Skeletal muscle cell (primary cell): ENCODE measurements around the gene STRIP2.
"Not testable (repeated sequence)": the region's sequence is repeated elsewhere in the genome, so short reads cannot be mapped to it uniquely, and the experiment has no call there.

ENCODE experiments used
- DNase-seq: peaks from one replicate; pipeline ENCODE4 v3.0.0-alpha.2; 2010; ENCODE audit warnings: low read depth
- H3K4me3 ChIP-seq: 2 replicates; pipeline ENCODE4 v1.5.1; 2011; ENCODE audit warnings: low read depth, mild to moderate bottlenecking, control low read depth, low read length, moderate library complexity

STRIP2 gene

DNA sequence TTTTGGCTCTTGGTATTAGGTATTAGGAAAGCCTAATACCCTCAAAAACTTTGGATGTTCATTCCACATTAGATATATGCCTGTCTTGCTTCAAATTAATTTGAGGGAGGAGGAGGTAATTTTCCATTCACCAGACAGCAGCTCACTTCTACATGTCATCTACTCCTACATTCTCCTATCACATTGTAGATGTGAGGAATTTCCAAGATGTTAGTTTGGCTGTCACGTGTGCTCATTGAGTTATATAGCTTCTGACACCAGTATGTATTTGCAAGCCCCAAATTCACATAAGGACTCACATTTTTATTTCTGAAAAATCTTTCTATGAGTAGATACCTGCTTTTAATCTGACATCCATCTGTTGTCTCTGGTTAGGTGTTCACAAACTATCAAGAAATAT, 45.6 kb downstream of the STRIP2 start:
- no peak overlapping the region for H3K4me3 ChIP-seq
- no peak for DNase-seq

DNA sequence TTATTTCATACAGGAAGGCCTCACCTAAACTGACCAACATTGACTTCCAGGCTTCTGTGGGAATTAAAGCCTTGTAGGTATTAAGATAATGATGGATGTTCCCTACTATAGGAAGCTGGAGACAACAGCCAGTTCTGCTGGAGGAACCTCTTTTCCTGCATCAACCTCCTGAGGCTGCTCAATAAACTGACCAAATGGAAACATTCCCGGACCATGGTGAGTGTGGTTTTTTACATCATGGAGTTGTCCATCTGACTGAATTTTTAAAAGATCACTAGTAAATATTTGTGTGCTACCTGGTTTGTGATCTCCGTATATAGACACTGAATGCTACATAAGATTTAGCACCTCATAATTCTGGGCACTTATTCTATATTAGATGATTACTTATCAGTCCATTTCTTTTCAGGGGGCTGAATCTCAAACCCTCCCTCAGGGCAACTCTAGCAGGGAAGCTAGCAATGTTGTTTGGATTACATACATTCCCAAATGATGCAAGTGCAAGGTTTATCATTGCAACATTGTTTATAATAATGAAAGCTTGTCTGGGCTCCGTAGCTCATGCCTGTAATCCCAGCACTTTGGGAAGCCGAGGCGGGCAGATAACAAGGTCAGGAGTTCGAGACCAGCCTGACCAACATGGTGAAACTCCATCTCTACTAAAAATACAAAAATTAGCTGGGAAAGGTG, 46.6 kb downstream of the STRIP2 start:
- H3K4me3 ChIP-seq, result no peak overlapping the region
- no peak for DNase-seq

DNA sequence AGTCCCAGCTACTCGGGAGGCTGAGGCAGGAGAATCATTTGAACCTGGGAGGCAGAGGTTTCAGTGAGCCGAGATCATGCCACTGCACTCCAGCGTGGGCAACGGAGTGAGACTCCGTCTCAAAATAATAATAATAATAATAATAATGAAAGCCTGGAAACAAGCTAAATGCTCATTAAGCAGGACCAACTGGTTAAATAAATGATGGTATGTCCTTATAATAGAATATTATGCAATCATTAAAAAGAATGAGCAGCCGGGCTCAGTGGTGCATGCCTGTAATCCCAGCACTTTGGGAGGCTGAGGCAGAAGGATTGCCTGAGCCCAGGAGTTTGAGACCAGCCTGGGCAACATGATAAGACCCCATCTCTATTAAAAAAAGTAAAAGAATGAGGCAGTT, 47.1 kb downstream of the STRIP2 start:
- not testable (repeated sequence) for H3K4me3 ChIP-seq, DNase-seq

DNA sequence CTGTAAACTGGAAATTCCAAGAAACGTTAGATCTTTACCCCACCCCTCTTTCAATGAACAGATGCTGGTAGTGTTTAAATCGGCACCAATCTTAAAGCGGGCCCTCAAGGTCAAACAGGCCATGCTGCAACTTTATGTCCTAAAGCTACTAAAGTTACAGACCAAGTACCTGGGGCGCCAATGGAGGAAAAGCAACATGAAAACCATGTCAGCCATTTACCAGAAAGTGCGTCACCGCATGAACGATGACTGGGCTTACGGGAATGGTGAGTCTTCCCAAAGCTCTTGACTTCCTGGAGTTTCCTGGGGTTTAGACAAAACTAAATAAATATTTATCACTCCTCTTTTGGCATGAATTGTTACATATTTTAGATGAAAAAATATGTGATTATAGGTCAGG, 48.5 kb downstream of the STRIP2 start:
- DNase-seq, result no peak
- no peak overlapping the region for H3K4me3 ChIP-seq

DNA sequence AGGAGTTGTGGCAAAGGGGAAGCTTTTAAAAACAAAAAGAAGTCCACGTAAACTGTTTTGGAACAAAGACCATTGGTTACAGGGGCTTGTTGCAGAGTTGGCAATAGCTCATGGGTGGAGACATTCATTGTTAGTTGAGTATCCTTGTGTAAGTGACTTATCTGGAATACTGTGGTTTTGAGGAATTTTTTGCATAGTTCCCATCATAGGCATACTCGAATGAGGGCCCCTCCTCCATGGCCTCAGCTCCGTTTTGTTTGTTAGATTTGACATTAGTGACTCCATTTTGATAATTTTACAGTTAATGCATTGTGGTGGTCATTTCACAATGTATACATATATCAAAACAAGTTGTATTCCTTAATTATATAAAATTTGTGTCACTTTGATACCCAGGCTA, 55.3 kb downstream of the STRIP2 start:
- no peak overlapping the region for H3K4me3 ChIP-seq
- peak; percentile 27 for DNase-seq

DNA sequence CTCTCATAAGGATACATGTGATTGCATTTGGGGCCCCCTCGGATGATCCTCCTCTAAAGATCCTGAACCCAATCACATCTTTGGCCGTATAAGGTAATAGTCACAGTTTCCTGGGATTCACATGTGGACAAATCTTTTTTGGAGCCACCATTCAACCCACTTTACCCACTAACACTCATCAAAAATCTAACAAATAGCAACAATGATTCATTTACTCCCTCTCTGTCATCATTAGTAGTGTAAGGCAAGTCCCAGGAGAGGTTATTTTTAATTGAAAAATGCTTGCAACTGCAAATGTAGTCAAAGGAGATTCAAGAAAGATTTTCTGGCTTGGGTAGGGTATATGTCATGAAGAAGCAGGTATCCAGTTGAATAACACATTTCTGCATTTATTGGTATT, 58.2 kb downstream of the STRIP2 start:
- H3K4me3 ChIP-seq, result no peak overlapping the region

DNA sequence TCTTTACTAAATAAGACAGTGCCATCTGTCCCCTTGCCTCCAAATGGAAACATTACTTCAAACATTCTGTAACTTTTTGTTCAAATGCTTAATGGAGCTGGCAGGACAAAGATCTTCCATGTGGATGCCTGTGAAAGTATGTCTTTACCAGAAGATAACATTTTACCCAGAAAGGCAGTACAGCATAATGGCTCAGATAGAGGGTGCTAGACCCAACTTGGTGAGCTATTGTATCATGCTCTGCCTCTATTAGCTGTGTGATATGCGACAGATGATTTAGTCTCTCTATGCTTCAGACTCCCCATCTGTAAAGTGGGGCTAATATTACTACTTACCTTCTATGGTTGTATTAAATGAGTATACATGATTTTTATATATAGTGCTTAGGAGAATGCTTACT, 59.3 kb downstream of the STRIP2 start:
- no peak overlapping the region for H3K4me3 ChIP-seq
- no peak for DNase-seq

More for the DNA sequence above, 58.2 kb downstream of the STRIP2 start:
- no peak for DNase-seq

DNA sequence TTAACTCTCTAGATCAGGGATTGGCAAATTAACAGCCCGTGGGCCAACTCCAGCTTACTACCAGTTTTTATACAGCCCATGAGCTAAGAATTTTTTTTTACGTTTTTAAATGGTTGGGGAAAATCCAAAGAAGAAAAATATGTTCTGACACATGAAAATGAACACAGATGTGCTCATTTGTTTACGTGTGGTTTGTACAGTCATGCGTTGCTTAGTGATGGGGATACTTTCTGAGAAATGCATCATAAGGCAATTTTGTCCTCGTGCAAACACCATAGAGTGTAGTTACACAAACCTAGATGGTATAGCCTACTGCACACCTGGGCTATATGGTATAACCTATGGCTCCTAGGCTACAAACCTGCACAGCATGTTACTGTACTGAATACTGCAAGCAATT, 59.8 kb downstream of the STRIP2 start:
- peak; percentile 49 for DNase-seq
- no peak overlapping the region for H3K4me3 ChIP-seq

DNA sequence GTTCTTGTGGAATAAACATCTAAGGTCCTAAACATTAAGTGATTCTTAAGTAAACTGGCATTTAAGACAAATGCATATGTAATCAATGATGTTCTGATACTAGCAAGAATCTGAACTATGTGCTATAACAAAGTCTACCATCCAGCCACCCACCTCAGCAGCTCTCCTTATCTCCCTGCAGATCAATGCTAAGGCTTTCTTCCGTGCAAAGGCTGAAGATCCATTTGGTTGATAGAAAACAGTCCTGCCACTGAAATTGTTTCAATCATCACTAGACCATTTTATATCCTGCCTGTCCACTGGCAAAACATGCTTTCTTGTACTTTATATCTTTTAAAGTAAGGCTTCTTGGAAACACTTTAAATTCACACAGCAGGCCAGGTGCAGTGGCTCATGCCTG, 61.8 kb downstream of the STRIP2 start:
- H3K4me3 ChIP-seq, result no peak overlapping the region
- no peak for DNase-seq

DNA sequence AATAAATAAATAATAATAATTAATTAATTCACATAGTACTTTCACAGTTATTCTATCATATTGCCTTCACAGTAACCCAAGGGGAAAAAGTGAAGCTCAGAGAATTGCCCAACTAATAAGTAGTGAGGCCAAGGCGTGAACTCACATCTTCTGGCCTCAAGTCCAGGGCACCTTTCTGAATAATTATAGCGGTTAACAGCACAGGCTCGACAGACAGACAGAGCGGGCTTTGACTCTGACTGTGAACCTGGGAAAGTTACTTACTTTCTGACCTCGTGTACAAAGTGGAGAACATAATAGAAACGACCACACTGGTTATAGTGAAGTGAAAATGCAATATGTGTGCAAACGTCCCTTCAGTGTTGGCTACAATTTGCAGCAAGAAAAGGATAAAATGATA, 62.4 kb downstream of the STRIP2 start:
- no peak overlapping the region for H3K4me3 ChIP-seq
- DNase-seq, result no peak

DNA sequence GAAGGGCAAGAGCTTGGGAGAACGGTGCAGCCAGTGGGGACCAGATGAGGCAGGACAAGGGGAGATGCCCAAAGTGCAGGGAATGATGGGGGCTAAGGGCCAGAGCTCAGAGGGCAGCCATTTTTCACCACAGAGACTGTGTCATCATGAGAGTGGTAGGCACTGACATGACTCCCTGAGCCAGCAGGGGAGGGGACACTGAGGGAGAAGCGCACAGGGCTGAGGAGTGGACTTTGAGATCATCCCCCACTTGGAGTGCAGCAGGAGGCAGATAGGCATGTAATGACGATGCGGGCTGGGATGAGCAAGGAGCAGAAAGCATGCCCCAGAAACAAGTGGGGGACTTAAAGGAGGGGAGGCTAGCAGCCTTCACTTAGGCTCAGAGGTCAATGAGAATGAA, 62.9 kb downstream of the STRIP2 start:
- no peak for DNase-seq
- H3K4me3 ChIP-seq, result no peak overlapping the region

DNA sequence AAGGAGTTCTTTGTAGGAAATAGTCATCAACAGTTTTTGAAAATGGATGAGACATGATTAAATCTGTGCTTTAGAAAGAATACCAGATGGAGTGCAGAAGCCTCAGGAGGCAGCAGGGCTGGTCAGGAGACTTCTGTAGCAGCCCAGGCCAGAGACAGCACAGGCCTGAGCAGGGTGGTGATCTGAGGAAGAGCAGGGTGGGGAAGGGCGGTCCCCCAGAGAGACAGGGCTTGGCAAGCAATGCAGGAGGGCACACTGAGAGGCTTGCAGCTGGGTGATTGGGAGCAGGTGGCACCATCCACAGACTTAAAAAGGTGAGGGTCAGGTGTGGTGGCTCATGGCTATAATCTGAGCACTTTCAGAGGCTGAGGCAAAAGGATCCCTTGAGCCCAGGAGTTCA, 63.8 kb downstream of the STRIP2 start:
- H3K4me3 ChIP-seq, result no peak overlapping the region
- DNase-seq, result no peak

DNA sequence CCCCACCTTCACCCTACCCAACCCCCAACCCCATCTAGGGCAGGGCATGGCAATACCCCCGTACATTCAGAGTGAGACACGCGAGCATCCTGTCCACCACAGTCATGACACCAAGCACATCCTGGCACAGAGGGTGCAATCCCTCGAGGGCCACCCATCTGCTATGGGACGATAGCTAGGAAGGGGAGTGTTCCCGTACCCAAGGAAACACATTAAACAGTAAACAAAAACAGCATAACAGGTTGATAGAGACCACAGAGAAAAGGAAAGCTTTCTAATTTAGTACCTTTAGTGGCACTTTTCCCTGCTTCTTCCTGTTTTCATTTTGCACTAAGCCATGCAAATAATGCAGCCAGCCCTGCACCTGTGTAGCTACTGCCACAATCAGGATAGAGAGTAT, 65.8 kb downstream of the STRIP2 start:
- H3K4me3 ChIP-seq, result no peak overlapping the region
- no peak for DNase-seq

DNA sequence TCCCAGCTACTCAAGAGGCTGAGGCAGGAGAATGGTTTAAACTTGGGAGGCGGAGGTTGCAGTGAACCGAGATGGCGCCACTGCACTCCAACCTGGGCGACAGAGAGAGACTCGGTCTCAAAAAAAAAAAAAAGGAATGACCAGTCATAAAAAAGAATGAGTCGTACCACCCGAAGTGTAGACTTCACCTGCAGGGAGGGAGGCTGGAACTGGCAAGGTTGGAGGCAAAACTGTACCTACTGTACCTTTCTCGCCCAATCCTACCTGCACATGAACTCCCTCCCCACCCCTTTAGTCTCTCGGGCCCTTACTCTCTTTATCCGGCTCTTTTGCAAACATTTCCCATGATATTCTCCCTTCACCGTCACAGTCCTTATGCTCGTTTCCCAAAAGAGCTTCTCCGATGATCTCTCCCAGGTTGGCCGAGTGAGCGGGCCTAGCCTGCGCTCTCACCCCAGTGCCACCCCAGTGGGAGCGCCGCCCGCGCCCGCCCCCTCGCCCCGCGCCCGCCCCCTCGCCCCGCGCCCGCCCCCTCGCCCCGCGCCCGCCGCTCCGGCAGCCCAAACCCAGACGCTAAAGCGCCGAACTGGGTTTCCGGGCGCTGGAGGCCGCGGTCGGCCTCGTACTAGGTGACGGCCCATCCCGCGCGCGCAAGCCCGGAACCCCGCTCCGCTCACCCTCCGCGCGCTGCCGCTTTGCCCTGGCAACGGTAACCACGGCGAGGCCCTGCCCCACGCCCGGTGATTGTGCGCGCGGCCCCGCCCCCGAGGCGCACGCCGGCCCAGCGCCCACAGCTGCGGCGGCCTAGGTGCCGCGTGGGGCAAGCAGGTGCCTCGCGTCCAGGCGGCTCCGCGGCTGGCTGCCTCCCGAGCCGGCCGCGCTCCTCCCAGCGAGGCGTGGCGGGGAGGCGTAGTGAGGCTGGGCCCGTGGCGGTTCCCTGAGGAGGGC, 67.8 kb downstream of the STRIP2 start, which contains the start of gene SMKR1:
SMKR1 (plus strand) TSS at position 772 of the 948 bp plus-strand sequence. CDS start 294 bp downstream, outside the sequence.
- no peak for DNase-seq
- H3K4me3 ChIP-seq, result peak within 1 kb of the TSS; percentile 45

DNA sequence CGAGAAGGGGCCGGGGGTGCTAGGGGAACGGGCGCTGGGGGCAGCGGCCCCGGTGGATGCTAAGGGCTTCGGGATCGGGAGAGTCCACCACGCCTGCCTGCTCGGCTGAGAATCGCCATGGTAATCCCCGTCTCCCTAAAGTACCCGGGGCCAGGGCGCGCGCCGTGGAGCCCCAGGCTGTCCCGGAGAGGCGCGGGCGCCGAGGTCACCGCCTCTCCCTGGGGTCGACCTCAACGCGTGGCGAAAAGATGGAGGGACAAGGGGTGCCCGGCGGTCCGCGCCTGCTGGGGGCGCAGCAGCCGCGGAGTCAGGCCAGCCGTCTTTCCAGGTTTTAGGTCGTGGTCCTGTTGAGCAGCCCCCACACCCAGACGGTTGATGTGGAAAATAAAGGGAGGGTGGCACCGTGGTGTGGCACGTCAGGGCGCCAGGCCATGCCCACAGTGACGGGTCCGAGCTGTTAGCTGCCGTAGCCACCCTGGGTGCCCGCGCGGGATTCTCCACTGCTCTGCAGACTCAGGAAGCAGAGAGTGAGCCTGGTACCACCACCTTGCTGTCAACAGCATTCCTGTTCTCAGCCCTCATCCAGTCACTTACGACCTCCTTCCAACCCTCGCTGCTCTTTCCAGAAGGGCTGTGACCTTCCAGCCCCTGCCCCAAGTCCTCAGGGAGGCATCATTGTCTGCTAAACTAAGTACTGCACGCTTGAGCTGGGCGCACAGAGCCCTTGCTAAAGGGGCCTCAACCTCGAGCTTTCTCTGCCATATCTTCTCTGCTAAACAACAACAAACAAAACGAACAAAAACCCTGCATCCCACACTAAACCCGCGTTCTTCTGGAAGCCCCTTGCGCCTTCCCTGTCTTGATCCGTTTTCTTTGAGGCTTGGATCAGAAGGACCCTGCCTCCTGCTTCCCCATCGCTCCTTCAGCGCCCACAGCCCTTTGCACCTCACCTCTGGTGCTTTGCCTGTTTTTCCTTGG, 68.8 kb downstream of the STRIP2 start:
- H3K4me3 ChIP-seq, result peak overlapping the region; percentile 45
- no peak for DNase-seq

DNA sequence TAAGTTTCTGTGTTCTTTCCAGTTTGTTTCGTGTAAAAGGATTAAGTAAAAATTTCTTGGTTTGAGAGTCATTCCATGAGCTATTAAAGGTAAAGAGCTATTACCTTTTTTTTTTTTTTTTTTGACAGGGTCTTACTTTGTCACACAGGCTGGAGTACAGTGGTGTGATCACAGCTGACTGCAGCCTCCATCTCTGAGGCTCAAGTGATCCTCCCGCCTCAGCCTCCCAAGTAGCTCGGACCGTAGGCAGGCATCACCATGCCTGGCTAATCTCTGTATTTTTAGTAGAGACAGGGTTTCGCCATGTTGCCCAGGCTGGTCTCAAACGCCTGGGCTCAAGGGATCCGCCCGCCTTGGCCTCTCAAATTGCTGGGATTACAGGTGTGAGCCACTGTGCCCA, 69.5 kb downstream of the STRIP2 start:
- no peak overlapping the region for H3K4me3 ChIP-seq
- no peak for DNase-seq

DNA sequence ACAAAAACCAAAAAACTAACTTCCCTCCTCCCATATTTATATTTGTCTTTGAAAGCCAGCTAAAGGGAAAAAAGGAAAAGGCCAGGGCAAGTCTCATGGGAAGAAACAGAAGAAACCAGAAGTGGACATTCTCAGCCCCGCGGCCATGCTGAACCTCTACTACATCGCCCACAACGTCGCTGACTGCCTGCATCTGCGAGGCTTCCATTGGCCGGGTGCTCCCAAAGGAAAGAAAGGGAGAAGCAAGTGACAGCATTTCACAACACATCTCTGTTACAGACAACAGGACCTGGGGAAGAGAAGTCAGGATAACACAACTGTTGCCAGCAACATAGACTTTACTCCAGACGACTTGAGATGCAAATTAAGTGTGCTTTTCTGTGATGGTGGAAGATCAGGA, 78.0 kb downstream of the STRIP2 start:
- no peak overlapping the region for H3K4me3 ChIP-seq
- DNase-seq, result no peak

DNA sequence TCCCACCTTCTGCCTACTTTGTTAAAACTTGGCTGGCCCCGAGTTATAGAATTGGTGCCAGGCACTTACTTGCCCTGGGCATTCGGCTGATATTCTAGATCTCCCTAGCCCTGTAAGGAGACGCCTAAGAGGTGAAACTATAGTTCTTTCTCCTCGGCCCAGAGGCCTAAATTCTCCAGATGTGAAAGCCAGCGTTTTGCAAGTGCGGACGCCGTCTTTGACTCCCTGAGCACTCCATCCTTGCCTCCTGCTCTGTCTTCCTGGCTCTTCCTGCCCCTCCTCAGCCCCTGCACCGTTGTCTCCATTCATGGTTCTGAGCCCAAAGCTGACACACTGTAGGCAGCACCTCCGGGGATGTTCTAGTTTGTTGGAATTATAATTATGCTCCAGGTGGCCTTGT, 79.3 kb downstream of the STRIP2 start:
- H3K4me3 ChIP-seq, result no peak overlapping the region
- DNase-seq, result no peak

DNA sequence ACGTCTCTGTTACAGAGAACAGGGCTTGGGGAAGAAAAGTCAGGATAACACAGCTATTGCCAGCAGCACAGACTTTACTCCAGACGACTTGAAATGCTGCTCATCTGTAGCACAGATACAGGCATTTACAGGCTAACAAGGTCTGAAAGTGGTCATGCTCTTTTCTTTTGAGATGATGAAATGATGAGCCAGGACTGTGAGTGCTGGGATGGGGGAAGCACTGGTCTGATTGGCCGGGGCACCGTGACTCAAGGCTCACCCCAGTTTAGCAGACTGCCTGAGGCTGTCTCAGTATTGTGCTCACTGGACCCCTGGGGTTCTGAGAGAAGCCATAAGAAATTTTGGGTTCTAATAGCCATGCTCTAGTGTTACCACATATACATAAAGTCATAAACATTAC, 80.5 kb downstream of the STRIP2 start:
- no peak for DNase-seq
- H3K4me3 ChIP-seq, result no peak overlapping the region

DNA sequence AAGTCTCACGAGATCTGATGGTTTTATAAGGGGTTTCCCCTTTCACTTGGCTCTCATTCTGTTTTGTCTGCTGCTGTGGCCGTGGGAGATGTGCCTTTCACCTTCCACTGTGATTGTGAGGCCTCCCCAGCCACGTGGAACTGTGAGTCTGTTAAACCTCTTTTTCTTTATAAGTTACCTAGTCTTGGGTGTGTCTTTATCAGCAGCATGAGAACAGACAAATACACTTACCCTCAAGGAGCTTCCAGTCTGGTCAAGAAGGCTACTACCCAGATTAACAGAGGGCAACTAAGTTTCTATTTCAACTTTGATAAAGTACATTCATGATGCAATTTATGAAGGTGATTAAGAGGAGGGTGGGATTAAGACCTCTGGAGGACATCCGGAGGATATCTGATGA, 81.1 kb downstream of the STRIP2 start:
- no peak for DNase-seq
- no peak overlapping the region for H3K4me3 ChIP-seq
